Gastrocnemius medialis (tissue), 4 donors: ENCODE results near the gene HPS1.

Source experiments
- CTCF ChIP-seq, 5 experiments: fragments of 450-650 bp in 3 of 5; fragments of 200-600 bp in 2 of 5; sonication (generic) in 2 of 5; IDR thresholded peaks in 4 of 5; conservative IDR thresholded peaks in 1 of 5; 1 replicate in 4 of 5; 2 replicates in 1 of 5; pipeline ENCODE4 v1.5.1; 2016 to 2019; ENCODE audit warnings: antibody characterized with exemption in 5 of 5, mild to moderate bottlenecking in 3 of 5, moderate library complexity in 3 of 5
- POLR2A ChIP-seq, 2 donors: fragments of 450-650 bp; IDR thresholded peaks; one replicate each; pipeline ENCODE4 v1.6.1; 2017; ENCODE audit warnings: antibody characterized with exemption in 2 of 2, mild to moderate bottlenecking in 2 of 2, moderate library complexity in 2 of 2

- TF ChIP-seq POLR2A (IDR thresholded peaks at IDR 0.05), result no peak
- no peak for TF ChIP-seq CTCF (IDR thresholded peaks at IDR 0.05 in 4 of 5, conservative IDR thresholded peaks at IDR 0.05 in 1 of 5)
Measured at GRCh38 chr10:98400482-98400881, 46.3 kb downstream of the HPS1 start.
